Tracheal epithelial cell (primary cell): ENCODE measurements around the gene PEAR1. TPM values are rescaled to one million over a fixed set of nuclear protein-coding genes. Genes with fewer than 3 reads are reported as not detected.

ENCODE experiments used
- total RNA-seq: library from RNA; depleted of rRNA; stranded (reverse); fragments of >200 nt; gene quantifications from 2 replicates; pipeline ENCODE4 v1.2.1, GENCODE V29; 2014

PEAR1 gene, protein sequence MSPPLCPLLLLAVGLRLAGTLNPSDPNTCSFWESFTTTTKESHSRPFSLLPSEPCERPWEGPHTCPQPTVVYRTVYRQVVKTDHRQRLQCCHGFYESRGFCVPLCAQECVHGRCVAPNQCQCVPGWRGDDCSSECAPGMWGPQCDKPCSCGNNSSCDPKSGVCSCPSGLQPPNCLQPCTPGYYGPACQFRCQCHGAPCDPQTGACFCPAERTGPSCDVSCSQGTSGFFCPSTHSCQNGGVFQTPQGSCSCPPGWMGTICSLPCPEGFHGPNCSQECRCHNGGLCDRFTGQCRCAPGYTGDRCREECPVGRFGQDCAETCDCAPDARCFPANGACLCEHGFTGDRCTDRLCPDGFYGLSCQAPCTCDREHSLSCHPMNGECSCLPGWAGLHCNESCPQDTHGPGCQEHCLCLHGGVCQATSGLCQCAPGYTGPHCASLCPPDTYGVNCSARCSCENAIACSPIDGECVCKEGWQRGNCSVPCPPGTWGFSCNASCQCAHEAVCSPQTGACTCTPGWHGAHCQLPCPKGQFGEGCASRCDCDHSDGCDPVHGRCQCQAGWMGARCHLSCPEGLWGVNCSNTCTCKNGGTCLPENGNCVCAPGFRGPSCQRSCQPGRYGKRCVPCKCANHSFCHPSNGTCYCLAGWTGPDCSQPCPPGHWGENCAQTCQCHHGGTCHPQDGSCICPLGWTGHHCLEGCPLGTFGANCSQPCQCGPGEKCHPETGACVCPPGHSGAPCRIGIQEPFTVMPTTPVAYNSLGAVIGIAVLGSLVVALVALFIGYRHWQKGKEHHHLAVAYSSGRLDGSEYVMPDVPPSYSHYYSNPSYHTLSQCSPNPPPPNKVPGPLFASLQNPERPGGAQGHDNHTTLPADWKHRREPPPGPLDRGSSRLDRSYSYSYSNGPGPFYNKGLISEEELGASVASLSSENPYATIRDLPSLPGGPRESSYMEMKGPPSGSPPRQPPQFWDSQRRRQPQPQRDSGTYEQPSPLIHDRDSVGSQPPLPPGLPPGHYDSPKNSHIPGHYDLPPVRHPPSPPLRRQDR
- total RNA-seq: 1.4 and 1.5 TPM in 2 replicates

GRCh38 chr1:156893048-156893953 is at the start of gene PEAR1:
Gene PEAR1, plus strand, starts transcription at chr1:156893718. Its CDS starts 10,209 bp downstream, at chr1:156903927.

GRCh38 chr1:156858959-156859522 is 34.5 kb upstream of the PEAR1 start, which contains the start of gene INSRR:
Gene INSRR, minus strand, starts transcription at chr1:156859117. Its CDS starts 496 bp downstream, at chr1:156858621.

GRCh38 chr1:156860628-156861423 is 32.7 kb upstream of the PEAR1 start, which contains the start of gene NTRK1:
Gene NTRK1, plus strand, starts transcription at chr1:156860865. Its CDS starts 70 bp downstream, at chr1:156860935.

GRCh38 chr1:156920233-156921052 is 26.9 kb downstream of the PEAR1 start, which contains the start of gene LRRC71:
Gene LRRC71, plus strand, starts transcription at chr1:156920632. Its CDS starts 172 bp downstream, at chr1:156920804.

Other genes with a start within 250 kb of the PEAR1 start
- gene NES, start 216.3 kb upstream of the PEAR1 start, total RNA-seq: 0.24 TPM in 1 of 2 replicates, not detected in the other
- 30.1 and 132 TPM in 2 replicates for gene CRABP2, start 188.1 kb upstream of the PEAR1 start, total RNA-seq
- 10.4 and 19.4 TPM in 2 replicates for gene METTL25B, start 165.2 kb upstream of the PEAR1 start, total RNA-seq
- gene ISG20L2, start 165.0 kb upstream of the PEAR1 start, total RNA-seq: 8.5 and 9.9 TPM in 2 replicates
- 40.0 and 52.4 TPM in 2 replicates for gene MRPL24, start 152.6 kb upstream of the PEAR1 start, total RNA-seq
- gene HDGF, start 142.0 kb upstream of the PEAR1 start, total RNA-seq: 179 and 269 TPM in 2 replicates
- gene PRCC, start 126.2 kb upstream of the PEAR1 start, total RNA-seq: 7.7 and 8.4 TPM in 2 replicates
- gene SH2D2A, start 76.9 kb upstream of the PEAR1 start, total RNA-seq: 1.5 and 3.6 TPM in 2 replicates
- gene INSRR, start 34.6 kb upstream of the PEAR1 start, total RNA-seq: not detected in 2 replicates
- not detected in 2 replicates for gene NTRK1, start 32.9 kb upstream of the PEAR1 start, total RNA-seq
- not detected in 2 replicates for gene LRRC71, start 26.9 kb downstream of the PEAR1 start, total RNA-seq
- 12.3 and 16.4 TPM in 2 replicates for gene ARHGEF11, start 152.0 kb downstream of the PEAR1 start, total RNA-seq
- gene ETV3L, start 206.1 kb downstream of the PEAR1 start, total RNA-seq: not detected in 2 replicates
- 12.8 and 14.1 TPM in 2 replicates for gene ETV3, start 244.7 kb downstream of the PEAR1 start, total RNA-seq